CD4-positive, alpha-beta T cell treated with Interleukin-10 for 1 hour (primary cell): Measurements from ENCODE around the gene CNN3.
"Not testable (repeated sequence)": the region's sequence is repeated elsewhere in the genome, so short reads cannot be mapped to it uniquely, and the experiment has no call there.

Experiments used
- DNase-seq: peaks from one replicate; pipeline ENCODE4 v3.0.0-alpha.2; 2020

The CNN3 gene

DNA sequence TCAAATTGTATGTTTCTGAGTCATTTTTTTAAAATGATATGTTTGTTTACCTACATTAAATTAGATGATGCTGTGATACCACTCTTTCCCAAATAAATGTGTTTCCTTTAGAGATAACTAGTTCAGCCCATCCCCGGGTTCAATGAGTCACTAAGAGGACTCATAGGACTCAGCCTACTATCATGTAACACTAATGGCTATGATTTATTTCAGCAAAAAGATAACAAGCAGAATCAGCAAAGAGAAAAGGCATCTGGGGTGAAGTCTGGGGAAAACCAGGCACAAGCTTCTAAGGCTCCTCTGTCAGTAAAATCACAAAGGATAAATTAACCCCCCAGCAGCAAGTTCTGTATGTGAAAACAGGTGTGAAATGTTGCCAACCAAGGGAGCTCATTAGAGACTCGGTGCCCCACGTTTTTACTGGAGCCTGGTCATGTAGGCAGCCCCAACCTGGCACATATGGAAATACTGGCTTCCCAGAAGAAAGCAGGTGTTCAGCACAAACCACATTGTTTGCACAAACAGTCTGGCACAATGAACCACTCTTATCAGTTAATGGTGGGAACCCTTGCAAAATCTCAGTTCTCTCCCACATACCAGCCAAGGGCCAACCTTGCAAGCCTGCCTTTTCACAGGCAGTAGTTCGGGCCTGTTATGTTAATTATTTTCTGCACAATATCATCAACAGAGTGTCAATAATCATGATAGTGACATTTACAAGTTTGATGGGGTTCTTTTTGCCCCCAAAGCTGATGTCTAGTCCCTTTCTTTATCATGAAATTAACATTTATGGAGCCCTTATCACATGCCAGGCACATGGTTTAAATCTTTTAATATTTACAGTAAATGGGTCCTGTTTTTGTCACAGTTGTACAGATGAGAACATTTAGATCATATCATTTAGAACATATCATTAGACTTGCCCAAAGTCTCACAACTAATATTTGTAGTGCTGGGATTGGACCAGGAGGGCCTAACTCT, 23.1 kb upstream of the CNN3 start:
- no peak for DNase-seq

DNA sequence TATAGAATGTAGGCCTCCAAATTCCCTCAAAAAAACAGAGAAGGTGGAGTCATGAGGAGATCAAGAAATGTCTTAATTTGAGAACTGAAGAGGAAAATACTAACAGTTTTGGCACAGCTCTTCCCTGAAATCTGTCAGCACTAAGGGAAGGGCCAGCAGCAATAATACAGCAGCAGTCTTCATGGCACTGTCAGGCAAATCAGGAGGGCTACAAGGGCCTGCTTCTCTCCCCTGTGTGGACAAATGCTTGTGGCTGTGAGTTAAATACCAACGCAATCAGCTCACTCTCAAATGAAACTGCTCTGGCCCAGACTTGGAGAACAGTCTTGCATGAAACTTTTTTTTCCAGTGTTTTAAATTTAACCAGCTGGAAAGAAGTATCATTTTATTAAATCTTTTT, 20.5 kb upstream of the CNN3 start:
- DNase-seq: no peak

DNA sequence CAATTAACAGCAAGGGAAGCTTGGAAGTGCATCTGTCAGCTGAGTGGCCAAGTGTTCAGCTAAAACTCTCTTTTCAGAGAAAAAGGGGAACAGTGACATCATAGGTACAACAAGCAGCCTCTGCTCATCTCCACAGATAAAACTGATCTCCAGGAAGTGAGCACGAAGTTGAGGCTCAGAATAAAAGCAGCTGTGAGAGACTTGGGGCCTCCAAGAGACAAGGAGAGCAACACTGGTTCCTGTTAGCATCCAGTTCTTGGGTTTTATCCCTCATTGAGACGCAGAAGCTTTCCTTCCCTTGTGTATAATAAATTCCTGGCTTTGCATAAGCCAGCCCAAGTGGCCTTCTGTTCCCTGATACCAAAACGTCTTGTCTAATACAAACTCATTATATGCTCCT, 20.0 kb upstream of the CNN3 start:
- no peak for DNase-seq

DNA sequence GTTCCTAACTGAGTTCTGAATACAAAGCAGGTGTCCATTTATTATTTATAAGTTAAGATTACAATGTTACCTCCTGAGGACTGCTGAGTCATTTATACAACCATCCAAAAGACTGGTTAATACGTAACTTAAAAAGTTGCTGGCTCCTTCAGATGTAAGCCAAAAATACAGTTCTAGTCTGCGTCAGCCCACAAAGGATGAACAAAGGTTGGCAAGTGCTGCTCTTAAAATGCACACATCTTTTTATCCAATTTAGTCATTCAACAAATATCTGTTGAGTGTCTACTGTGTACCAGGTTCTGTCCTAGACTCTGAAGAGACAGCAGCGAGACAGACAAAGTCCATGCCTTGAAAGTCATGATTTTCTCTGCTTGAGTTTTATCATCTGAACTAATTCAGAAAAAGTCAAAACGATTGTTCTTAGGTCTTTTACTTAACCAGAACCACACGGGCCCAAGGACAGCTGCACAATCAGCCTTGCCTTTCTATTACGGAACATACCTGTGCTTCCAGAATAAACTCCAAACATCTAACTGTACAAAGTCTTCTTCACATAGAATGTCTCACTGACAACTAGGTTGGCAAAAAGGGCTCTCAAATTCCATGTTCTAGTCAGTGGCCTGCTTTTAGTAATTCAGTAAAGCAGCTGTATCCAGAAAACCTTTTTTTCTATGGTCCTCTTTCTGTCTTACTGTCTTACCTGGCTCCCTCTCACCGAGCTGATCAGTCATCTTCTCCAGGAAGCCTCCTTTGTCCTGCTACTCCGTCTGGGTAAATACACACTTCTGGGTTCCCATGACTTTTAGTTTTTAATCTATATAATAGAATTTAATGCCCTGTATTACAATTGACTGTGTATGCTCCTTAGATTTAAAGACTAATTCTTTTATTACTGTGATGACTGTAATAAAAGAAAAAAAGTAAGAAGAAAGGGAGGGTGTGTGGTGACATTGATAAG, 15.5 kb upstream of the CNN3 start:
- no peak for DNase-seq

DNA sequence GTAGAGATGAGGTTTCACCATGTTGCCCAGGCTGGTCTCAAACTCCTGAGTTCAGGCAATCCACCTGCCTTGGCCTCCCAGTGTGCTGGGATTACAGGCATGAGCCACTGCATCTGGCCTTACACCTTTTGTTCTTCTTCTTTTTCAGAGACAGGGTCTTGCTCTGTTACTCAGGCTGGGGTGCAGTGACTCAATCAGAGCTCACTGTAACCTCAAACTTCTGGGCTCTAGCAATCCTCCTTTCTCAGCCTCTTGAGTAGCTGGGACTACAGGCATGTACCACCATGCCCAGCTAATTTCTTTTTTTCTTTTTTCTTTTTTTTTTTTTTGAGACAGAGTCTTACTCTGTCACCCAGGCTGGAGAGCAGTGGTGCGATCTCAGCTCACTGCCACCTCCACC, 14.6 kb upstream of the CNN3 start:
- not testable (repeated sequence) for DNase-seq

DNA sequence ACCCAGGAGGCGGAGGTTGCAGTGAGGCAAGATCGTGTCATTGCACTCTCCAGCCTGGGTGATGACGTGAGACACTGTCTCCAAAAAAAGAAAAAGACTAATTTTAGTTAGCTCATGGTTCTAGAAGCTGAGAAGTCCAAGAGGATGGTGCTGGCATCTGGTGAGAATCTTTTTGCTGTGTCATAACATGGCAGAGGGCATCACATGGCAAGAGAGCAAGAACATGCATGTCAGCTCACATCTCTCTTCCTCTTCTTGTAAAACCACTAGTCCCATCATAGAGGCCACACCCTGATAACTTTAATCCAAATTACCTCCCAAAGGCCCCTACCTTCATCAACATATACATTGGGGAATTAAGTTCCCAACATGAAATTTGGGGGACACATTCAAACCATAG, 13.8 kb upstream of the CNN3 start:
- DNase-seq: no peak

DNA sequence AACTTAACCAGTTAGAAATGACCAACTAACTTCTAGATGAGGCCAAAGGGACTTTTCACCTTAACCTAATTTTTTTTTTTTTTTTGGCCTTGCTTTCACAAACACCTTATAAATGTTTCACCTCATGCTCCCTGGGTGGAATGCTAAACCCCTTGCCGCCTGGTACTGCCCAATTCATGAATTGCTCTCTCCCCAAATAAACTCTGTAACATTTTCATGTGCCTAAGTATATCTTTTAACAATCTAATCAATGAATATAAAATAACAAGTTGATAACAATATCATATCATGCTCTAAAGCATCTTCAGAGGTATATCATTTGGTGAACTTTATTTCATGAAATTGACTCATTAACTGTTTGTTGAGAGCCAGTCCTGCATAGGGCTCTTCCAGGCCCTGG, 10.9 kb upstream of the CNN3 start:
- no peak for DNase-seq

DNA sequence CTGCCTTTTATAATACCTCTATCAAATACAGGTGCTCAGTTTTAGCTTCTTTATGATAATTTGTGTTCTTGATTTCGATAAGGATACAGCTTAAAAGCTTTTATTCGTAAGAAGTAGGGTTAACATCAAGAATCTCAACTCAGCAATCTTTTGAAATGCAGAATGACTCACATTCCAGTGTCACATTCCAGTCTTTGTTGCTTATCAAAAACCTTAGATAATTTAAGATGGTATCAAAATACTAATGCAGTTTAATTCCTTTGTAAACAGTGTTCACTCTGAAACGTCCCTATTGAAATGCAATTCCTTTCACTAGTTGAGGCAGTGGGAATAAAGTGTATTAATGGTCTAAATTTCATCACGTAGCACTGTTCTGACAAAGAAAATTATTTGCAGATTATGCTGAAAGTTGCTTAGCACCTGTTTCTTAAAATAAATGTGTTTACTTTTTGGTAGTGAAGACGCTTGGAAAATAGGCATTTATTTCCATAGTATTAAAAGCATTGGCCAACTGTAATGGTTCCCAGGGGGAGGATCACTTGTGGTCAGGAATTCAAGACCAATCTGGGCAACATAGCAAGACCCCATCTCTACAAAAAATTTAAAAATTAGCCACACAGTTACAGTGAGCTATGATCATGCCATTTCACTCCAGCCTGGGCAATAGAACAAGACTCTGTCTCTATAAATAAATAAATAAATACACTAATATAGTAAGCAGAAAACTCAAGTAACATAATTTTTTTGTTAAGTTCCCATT, 10.1 kb upstream of the CNN3 start:
- DNase-seq: no peak

DNA sequence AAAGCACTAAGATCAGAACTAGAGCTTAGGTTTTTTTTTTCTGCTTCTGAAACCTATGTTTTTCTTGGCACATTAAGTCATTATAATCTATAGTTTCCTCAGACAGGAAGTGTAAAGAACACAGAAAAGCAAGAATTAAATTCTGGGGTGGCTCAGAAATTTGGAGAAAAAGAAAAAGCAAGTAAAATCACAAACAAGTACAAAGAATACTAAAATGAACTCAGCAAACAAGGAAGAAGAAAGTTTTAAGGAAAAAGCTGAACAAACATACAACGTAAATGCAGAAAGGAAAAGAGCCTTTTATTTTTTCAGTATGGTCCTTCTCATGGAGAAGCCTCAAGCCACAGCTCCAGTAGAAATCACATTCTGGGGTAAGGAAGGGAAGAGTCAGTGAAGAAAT, 8.6 kb upstream of the CNN3 start:
- no peak for DNase-seq

DNA sequence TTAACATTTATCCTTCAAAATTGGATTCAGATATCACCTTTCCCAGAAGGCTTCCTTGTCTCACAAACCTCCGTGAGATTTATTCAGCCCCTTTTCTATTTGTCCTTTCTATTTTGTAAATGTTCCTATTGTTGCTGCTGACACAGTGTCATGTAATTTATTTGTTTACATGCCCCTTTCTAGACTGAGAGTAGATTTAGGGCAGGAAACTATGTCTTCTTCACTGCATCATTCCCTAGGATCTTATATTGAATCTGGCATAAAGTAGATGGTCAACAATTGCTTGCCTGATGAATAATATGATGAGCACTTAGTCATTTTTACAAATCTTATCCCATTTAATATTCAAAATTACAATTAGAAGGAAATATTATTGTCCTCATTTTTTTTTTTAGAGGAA, 8.1 kb upstream of the CNN3 start:
- no peak for DNase-seq

DNA sequence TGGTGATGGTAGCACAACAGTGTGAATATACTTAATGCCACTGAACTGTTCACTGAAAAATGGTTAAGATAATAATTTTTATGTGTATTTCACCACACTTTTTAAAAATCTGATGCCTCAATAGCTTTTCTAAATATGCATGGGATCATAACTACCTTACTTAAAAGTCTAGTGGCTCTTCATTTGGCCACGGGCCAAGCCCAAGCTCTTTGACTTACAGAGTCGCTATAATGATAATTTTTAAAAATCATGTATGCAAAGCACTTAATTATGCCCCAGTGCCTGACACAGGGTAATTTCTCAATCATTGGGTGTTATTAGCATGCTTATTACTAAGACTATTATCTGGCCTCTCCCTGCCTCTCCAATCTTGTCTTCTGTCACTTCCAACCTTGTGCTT, 7.6 kb upstream of the CNN3 start:
- DNase-seq: no peak

DNA sequence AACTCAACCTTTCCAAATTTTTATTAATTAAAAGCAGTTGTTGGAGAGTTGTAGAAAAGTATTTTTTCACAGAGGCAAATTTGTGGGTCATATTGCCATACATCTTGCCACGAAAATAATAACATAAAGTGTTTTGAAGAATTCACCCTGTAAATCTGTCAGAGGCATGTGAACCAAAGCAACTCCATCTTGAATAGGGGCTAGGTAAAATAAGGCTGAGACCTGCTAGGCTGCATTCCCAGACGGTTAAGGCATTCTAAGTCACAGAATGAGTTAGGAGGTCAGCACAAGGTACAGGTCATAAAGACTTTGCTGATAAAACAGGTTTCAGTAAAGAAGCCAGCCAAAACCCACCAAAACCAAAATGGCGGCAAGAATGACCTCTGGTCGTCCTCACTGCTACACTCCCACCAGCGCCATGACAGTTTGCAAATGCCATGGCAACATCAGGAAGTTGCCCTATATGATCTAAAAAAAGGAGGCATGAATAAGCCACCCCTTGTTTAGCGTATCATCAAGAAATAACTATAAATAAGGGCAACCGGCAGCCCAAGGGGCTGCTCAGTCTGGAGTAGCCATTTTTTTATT, 4.4 kb upstream of the CNN3 start:
- DNase-seq: no peak

DNA sequence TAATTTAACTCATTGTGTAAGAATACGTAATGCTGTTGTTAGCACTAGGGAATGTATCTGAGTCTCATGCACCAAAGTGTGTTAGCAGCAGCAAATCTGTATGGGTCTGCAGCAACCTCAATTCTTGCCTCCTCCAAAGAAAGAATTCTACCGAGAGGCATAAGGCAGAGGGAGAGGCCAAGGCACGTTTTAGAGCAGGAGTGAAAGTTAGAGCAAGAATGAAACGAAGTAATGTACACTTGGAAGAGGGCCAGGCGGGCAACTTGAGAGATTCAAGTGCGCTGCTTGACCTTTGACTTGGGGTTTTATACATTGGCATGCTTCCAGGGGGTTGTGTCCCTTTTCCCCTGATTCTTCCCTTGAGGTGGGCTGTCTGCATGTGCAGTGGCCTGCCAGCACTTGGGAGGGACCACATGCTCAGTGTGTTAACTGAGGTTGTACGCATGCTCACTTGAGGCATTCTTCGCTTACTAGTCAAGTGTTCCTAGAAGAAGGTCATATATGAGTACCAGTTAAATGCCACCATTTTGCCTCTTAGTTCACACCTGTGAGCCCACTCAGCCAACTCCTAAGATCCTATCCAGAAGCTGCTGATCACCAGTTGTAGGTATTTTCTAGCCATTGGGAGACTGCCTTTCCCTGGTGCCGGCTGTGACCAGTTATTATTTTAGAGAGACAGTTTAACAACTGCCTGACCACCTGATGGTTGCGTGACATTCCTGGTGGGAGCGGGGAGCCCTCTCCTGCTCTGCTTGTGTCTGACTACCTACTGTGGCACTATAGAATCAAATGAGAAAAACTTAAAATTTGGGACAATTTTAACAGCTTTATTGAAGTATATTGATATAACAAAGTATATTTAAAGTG, 2.7 kb upstream of the CNN3 start:
- DNase-seq: no peak

DNA sequence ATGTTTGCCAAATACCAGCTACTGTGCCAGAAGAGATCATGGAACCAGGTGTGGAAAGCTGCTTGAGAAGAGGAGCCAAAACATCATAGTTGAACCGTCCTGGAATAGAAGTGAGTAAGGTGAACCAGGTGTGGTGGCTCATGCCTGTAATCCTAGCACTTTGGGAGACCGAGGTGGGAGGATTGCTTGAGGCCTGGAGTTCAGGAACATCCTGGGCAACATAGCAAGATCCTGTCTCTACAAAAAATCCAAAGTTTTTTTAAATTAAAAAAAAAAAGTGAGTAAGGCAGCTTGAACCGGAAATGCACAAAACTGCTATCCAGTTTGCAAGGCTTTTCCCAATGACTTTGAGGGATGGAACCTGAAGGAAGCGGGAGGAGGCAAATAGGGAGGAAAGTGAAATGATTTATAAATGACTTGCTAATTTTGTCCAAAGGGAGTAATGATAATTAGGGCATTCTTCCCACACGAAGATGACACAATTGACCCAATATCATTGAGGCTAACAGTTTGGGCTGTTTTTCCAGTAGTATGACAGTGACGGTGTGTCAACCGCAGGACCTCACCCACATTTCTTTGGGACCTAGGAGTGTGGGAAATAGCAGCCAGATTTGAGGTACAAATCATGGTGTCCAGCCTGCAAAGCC, 1.5 kb upstream of the CNN3 start:
- no peak for DNase-seq

DNA sequence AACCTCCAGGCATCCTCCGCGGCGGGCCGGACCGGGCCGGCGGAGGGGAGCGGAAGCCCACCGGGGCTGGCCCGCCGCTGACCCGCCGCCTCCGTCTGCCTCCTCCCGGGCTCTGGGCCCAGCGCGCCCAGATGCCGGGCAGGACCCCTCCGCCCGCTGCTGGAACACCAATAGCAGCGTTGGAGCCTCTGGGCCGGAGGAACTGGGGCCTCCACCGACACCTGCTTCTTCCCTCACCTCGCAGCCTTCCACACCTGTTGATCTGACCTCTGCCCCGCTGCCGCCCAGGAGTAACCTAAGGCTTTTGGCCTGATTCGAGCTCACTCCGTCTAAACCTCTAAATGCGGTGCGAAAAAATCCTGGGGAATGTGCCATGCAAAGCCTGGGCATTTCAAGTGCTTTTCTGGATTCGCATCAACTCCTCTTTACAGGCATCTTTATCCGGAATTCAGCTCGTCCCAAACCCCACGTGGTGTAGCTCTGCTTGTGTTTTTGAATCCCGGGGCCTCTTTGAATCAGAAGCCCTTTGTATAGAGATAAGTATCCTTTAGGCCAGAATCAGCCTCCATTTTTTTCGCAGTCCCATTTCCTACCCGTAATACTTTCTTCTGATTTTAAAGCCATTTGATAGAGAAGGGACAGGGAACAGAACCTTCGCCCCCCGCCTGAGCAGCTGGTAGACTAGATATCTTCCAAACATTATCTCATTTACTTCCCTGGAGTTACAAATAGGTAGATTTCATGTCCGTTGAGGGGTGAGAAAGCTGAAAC, 680 bp upstream of the CNN3 start:
- no peak for DNase-seq

DNA sequence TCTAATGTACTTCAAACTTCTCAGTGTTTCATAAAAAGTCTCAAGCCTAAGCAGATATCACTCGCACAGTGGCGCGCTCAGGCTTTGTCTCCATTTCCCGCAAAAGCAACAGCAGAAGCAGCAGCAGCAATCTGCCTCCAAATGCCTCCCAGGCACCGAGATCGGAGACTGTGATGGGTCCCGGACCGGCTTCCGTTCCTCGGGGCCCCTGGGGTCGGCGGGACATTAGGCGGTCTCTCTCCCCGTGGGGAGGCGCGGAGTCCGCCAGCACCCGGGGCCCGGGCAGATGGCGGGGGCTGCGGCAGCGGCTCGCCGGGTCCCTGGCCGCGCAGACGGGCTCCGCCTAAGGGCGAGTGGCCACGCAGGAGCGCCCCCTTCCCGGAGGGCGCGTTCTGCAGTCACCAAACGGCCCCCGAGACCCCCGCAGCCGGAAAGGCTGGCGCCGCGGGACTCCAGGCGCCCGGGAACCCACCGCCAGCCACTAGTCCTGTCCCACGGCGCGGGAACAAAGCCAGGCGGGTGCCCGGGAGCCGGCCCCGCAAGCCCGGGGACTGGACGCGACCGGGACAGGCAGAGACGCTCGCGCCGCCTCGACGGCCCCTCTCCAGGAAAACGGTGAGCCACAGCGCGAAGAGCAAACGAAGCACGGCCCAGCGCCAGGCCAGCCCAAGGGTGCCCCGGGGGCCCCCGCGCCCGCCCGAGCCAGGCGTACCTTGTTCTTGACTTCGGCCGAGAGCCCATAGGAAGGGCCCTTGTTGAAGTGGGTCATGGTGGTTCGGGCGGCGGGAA, 590 bp downstream of the CNN3 start:
- peak; percentile 7 for DNase-seq

DNA sequence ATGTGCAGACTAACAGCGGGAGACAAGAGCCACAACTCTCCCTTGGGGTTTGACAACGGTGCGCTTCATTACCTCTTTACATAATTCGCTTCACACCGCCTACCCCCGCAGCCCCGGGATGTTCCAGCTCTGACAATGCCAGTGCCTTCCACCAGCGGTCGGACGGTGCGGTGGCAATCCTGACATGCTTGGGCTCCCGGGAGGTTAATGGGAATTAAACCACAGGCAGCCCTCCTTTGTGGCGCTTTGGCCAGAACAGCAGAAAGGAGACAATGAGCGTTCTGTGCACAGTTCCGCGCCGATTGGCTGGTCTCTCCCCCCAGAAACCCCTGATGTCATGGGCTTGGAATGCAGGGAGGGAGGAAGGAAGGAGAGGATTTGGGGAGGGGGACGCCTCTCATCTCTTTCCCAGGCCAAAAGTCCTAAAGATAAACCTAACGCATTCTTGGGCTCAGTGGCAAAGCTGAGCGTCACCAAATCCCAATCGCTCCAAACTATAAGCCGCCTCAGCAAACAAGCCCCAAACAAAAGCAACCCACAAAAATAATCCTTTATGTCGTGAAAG, 1.3 kb downstream of the CNN3 start:
- DNase-seq: no peak

DNA sequence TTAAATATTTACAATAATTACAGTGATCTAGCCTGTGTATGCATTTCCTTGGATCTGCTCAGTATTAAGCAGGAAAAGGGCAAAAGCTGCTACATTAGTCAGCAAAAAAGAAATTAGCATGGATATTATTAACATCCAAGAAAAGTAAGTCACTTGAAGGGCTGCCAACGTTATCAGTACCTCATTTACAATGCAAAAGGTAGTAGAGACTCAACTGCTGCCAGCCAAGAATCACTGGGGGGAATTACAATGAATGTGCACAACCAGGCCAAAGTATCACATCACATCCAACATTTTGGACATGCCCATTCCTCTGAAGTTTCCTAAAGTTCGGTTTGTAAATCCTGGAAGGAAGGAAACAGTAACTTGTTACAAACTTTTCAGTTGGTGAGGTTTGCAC, 1.9 kb downstream of the CNN3 start:
- no peak for DNase-seq

DNA sequence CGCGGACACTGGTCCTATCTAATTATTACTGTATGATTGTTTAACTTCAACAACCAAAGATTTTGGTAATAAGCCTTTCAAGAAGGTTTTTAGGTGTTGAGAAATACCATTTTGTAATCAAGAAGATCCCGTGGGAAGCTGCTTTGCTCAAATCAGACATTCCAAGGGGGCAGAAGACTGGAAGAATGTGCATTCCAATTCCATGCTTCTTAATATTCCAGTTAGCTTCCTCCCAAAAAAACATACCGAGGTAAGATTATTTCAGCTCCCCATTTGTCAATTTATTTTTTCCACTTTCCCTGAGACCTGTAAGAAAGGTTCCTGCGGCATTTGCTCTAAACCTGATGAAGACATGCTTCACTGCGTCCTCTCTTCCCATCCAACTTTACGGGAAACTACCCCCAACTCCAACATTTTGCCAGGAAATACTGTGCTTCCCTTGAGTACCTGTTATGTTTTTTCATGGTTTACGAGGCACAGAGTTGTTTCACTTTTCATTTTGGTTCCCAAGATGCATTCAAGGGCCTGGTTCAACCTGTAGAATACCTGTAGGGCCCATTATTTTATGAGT, 4.1 kb downstream of the CNN3 start:
- no peak for DNase-seq
